NCI-H510A treated with DMSO at 0.1 percent for 48 hours (cell line): ENCODE results near the gene ECD.
A peak's percentile ranks its signal among the peaks of the same experiment; 100 is the strongest.

Experiments
- DNase-seq: peaks from one replicate; lab custom pipeline; 2025; lab: John Stamatoyannopoulos, UW

Gene ECD

DNA sequence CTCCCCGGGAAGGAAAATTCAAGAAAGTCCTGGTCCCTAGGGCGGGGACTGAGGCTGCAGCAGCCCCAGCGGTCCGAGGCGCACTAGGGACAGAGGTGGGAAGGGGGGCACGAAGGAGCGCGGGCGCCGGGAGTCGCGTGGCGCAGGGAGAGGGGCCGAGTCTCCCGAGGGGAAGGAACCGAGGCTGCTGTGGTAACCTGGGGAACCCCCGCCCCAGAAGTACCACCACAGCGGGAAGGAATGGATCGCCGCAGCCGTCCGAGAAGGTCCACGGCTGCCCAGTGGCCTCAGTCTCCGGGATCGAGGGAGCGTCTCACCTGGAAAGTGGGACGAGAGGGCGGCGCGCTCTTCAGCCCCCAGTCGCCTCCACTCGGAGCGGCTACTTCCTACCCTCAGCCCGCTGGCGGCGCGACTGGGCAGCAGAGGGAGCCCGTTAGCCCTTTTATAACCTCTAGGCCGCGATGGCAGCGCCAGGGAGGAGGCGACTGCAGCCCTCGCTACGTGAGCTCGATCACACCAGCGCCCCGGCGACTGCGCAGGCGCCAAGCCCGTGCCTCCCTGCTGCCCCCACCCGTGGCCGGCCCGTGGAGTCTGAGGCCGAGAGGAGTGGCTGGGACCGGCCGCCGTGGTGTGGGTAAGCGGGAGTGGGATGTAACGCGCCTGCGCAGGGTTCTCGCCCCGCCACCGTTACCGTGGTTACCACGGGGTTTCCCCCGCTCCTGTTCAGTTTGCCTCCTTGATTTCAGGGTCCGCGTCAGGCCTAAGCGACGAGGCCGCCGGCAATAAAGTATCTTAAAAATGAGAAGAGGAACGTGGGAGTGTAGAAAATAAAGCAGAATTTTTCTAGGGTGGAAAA, 71.1 kb downstream of the ECD start, which contains the start of gene P4HA1:
Gene P4HA1, minus strand, starts transcription at position 418 of the 856 bp plus-strand sequence. CDS start 21,983 bp downstream, outside the sequence.
- peak; percentile 96 for DNase-seq

DNA sequence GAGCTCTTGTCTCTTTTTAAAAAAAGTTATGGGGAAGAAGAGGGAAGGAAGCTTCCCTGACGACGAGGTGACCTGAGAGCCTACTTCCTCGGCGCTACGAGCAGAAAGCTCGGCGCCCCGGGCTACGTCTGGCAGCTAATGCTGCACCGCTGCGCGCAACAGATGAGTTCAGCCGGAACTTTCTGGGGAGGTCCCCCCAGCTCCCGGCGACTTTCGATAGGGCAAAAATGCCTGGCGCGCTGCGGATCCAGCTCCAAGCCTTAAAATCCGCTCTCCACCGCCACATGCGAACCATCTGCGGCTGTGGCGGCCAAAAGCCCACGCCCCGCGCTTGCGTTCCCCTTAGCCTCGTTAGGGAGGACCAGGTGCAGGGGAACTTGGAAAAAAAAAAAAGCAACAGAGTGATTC, 71.8 kb downstream of the ECD start:
- DNase-seq = peak; percentile 43

DNA sequence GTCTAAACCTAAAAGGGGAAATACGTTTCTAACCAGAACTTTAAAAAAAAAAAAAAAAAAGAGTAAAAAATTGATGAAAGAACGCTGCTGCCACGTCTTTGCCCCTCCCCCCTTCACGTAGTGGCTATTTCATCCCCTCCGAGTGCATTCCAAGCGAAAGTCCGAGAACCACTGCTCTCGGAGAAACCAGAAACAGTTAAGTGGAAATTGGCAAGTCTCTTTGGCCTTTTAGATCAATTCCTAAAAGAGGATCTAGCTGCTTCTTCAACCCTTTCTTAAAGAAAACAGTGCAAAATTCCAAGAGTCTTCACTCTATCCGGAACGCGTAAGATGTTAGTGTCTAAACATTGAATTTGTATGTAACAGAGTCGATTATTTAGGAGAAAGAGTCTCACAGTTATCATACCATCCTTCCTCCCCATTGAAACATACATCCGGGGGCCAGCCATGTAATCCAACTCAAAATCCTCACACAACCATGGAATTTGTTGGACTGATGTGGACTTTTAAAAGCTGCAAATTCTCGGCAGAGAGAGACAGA, 72.3 kb downstream of the ECD start:
- peak; percentile 43 for DNase-seq

DNA sequence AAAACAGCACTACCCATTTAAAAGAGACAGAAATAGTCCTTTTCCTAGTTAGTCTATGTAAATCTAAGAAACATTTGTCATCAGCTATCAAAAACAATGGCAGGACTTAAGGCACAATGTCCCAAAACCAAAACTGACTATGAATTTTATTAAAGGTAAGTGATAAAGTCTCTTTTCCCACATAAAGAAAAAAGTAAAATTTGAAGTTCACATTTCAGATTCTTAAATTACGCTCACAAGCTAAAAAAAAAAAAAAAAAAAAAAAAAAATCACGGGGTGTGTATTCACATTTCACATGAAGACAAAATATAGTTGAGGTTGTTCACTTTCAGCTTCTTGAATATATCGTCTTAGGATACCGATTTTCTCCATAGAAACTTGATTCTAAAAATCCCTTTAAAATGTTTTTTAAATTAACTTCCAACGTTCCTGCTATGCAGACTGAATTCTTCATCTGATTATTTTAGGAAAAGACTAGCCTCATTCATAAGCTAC, 72.8 kb downstream of the ECD start:
- no peak for DNase-seq

DNA sequence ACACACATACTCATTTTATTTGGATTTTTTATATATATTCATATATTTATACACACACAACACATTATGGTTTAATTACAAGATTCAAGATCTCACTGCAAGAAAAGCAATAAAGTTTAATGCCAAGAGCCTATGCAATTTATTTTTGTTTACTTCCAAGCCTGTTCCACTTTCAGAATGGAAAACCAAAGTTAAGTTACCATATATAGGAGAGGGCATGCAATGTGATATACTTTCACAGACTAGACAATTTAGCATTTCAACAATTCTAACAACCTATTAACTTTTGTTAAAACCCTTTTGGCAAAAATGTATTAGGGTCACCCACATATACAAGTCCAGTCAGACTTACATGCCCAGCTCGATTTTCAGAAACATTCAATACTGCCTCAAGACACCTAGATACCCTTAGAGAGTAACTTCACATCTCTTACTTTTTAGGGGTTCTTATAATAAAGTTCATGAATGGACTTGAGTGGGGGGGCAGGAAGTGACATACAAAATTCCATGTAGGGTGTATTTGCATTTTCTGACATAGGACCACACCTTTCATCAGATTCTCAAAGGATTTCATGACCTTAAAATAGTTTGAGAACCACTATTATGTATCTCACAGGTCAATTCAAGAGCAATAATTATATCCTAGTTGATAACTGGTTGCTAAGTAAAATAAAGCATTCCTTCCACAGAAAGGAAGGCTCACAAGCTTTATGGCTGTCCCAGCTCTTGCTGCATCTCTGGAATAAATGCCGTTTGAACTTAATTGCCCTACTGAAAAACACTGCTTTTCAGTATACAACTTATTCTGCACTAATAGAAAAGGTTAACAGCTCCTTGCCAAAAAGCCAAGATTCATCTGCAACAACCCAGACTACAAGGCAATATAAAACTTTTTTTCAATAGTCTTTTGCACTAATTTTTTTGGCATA, 73.6 kb downstream of the ECD start:
- no peak for DNase-seq

DNA sequence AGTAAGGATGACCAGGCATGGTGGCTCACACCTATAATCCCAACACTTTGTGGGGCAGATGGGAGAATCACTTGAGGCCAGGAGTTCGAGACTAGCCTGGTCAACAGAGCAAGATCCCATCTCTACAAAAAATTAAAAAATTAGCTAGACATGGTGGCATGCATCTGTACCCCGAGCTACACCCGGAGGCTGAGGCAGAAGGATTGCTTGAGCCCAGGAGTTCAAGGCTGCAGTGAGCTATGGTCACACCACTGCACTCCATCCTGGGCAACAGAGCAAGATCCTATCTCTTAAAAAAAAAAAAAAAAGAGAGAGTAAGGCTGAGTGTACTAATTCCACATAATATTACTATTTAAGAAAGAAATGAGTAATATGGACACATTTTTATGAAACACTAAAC, 75.0 kb downstream of the ECD start:
- no peak for DNase-seq

DNA sequence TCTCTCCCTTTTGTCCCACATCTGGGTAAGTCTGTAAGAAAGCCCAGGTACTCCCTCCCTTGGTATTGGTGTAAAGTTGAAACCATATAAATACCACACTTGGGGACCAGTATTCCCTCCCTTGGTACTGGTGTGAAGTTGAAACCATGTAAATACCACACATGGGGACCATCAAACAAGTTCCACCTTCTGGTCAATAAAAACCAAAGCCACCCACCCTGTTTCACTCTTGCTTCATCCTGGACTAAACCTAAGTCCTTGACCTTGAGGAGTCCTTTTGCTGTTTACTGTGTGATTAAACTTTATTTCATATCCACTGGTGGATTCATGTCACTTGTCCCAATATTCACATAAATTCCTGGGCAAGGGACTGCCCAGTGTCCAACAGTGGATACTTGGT, 79.5 kb downstream of the ECD start:
- no peak for DNase-seq

DNA sequence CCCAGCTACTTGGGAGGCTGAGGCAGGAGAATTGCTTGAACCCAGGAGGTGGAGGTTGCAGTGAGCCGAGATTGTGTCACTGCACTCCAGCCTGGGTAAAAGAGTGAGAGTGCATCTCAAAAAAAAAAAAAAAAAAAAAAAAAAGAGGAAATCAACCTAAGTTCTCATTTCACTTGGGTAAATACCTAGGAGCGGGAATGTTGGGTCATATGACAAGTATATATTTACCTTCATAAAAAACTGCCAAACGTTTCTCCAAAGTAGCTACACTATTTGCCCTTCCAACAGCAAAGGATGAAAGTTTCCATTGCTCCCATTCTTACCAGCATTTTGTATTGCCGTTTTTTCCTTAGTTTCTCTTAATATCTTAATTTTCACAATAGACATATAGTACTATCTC, 81.0 kb downstream of the ECD start:
- DNase-seq = no peak

DNA sequence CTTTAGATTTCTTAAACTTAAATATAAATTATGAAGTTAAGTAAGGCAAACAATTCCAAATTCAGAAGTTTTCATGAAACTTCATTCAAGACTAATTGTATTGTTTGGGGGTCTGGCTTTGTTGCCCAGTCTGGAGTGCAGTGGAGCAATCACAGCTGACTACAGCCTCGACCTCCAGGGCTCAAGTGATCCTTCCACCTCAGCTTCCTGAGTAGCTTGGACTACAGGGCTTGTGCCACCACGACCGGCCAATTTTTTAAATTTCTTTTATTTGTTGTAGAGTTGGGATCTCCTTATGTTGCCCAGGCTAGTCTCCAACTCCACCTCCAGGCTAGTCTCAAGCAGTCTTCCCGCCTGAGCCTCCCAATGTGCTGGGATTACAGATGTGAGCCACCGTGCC, 83.6 kb downstream of the ECD start:
- DNase-seq = no peak
